Thyroid gland (tissue), 4 donors: ENCODE data around the gene TFF2.

ENCODE experiments used
- POLR2A ChIP-seq, 2 donors: fragments of 450-650 bp; IDR thresholded peaks; one replicate each; pipeline ENCODE4 v1.6.1; 2017; ENCODE audit warnings: antibody characterized with exemption in 2 of 2, mild to moderate bottlenecking in 2 of 2, moderate library complexity in 1 of 2
- TF ChIP-seq, protein P1 (sequence below), 6 experiments: fragments of 200-600 bp in 3 of 6; fragments of 450-650 bp in 3 of 6; sonication (generic) in 3 of 6; IDR thresholded peaks; one replicate each; pipeline ENCODE4 v1.5.1; 2016 to 2019; ENCODE audit warnings: antibody characterized with exemption in 6 of 6, mild to moderate bottlenecking in 2 of 6, inconsistent platforms in 1 of 6, moderate library complexity in 1 of 6

DNA sequence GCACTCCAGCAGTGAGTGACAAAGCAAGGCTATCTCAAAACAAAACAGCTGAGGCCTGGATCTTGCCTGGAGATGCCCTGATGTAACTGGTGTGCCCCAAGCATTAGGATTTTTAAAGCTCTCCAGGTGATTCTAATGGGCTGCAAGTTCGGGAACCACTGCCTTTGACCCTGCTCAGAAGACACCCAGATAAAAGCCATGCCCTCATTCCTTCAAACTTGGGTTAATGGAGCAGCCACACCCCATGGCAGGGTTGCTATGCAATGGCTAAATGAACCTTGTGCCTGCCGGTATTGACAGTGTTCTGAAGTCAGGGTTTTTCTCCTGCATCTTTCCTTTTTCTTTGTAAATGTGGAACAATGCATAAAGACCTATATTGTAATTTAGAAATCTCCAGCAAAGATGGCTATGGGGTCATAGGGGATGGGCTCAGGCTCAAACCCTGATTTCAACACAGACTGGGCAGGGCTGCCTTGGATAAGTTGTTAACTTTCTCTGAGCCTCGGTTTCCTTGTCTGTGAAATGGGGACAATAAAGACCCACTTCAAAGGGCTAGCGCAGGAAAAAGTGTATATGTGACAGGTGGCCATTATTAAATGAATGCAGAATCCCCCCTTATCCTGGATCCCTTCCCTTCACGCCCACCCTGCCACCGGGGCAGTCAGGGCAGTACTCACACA, 36.0 kb downstream of the TFF2 start:
- TF ChIP-seq, protein P1, sequence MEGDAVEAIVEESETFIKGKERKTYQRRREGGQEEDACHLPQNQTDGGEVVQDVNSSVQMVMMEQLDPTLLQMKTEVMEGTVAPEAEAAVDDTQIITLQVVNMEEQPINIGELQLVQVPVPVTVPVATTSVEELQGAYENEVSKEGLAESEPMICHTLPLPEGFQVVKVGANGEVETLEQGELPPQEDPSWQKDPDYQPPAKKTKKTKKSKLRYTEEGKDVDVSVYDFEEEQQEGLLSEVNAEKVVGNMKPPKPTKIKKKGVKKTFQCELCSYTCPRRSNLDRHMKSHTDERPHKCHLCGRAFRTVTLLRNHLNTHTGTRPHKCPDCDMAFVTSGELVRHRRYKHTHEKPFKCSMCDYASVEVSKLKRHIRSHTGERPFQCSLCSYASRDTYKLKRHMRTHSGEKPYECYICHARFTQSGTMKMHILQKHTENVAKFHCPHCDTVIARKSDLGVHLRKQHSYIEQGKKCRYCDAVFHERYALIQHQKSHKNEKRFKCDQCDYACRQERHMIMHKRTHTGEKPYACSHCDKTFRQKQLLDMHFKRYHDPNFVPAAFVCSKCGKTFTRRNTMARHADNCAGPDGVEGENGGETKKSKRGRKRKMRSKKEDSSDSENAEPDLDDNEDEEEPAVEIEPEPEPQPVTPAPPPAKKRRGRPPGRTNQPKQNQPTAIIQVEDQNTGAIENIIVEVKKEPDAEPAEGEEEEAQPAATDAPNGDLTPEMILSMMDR (IDR thresholded peaks at IDR 0.05), result no peak
- TF ChIP-seq POLR2A (IDR thresholded peaks at IDR 0.05), result no peak
